Stimulated activated CD4-positive, alpha-beta T cell treated with anti-CD3 and anti-CD28 coated beads, TNF-alpha, amount 100 ng/mL, for 1 hour (primary cell): ENCODE measurements around the gene EIF4G1.

Experiments used
- DNase-seq, 3 donors: peaks; one replicate each; pipeline ENCODE4 v3.0.0-alpha.2; 2020; ENCODE audit warnings: low read depth in 3 of 3, low spot score in 1 of 3

Gene EIF4G1

DNA sequence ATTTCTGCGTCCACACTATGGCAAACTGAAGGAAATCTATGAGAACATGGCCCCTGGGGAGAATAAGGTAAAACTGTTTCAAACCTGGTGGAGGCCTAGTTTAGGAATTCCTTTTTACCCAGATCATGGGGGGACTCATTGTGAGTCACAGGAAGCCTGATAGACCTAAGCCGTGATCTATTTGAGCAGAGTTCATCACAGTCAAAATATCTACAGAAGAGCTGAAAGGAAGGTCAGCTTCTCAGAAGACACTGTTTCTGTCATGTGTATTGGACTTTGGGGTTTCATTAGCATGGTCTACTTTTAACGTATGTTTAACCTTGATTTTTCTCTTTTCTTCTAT is 14.1 kb upstream of the EIF4G1 start:
- no peak for DNase-seq

DNA sequence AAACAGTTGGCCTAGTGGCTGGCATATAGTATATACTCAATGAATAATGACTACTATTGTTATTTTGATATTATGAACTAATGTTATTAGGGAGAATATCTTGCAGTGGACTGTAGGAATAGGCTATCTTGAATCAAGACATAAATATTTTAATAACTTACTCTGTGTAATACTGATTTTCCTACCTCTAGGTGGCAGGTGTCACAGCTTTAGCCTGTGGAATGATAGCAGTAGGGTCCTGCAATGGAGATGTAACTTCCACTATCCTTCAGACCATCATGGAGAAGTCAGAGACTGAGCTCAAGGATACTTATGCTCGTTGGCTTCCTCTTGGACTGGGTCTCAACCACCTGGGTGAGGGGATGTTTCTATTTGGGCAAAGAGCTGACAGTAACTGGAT is 8.8 kb upstream of the EIF4G1 start:
- no peak for DNase-seq

DNA sequence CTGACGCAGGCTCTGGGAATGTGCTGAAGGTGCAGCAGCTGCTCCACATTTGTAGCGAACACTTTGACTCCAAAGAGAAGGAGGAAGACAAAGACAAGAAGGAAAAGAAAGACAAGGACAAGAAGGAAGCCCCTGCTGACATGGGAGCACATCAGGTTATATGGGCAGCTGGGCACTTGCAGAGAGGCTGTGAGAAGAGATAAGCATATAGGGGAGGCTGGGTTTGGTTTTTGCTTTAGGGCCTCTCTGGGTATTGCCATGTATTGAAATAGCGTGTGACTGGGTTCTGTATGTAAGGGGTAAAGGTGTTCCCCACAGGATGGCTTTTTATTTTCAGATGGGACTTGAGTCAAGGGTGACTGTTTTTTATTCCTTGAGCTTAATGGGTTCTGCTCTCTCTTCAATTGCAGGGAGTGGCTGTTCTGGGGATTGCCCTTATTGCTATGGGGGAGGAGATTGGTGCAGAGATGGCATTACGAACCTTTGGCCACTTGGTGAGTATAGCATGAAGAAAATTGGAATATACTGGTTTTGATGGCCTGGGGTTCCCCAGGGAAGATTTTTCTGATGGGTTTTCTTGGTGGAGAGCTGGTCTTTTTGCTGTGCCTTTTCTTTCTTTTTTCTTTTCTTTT is 7.9 kb upstream of the EIF4G1 start:
- no peak for DNase-seq

DNA sequence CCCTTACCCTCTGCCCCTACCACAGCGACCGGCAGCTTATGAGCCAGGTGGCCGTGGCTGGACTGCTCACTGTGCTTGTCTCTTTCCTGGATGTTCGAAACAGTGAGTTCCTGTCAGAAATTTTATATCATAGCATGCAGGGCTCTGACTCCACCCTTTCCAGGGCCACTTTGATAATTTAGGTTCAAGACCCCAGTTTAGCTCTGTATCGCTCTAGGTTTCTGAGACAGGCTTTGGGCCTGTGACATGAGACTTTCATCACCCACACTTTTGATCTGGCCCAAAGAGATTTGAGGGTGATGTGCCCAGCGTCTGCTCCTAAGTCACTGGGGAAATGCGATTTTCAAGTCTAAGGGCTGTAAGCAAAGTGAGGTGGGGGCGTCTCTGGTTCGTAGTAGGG is 6.5 kb upstream of the EIF4G1 start:
- no peak for DNase-seq

DNA sequence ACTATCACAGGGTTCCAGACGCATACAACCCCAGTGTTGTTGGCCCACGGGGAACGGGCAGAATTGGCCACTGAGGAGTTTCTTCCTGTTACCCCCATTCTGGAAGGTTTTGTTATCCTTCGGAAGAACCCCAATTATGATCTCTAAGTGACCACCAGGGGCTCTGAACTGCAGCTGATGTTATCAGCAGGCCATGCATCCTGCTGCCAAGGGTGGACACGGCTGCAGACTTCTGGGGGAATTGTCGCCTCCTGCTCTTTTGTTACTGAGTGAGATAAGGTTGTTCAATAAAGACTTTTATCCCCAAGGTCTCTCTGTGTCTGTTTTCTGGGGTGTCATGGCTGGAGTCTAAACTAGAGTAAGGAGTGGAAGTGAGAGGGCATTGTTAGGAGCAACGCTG is 5.7 kb upstream of the EIF4G1 start:
- no peak for DNase-seq

DNA sequence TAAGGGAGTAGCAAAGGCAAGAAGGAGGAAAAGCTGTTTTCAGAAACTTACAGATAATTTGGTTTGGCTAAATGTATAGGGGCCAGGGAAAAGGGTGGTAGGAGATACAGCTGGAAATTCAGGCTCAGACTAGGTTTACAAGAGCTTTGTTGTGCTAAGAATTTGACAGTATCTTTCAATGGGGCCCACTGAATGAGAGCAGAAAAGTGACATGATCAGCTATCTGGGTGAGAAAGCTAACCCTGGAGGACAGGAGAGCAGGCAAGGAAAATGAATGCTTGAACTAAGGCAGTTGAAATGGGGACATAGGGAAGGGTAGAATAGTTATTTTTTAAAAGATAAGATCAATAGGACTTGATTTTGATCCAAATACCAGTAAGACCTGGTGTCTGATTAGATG is 2.8 kb upstream of the EIF4G1 start:
- no peak for DNase-seq

DNA sequence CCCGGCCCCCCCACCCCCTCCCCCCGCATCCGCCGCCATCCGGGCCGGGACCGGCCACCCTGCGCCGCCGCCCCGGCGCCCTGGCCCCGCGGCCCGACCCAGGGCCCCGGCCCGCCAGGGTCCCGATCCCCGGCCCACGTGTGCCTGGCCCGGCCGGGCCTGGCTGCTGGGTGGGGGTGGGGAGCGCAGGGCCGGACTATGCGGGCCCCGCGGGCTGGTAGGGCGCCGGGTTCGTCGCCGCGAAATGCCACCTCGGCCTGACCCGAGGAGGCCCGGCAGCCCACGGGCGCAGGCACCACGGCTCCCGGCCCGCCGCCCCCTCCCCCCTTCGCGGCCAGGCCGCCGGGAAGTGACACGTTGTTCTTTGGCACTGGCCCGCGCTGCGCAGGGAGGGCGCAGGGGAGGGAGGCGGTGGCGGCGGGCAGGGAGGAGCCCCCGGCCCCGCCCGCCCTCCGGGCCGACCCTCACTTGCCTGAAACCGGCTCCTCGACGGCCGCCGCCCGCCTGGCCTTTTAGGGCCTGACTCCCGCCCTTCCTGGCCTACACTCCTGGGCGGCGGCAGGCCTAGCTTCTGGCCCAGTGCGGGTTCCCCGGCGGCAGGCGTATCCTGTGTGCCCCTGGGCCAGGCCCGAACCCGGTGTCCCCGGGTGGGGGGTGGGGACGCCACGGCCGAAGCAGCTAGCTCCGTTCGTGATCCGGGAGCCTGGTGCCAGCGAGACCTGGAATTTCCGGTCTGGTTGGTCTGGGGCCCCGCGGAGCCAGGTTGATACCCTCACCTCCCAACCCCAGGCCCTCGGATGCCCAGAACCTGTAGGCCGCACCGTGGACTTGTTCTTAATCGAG is 515 bp downstream of the EIF4G1 start:
- peak in 1 of 3 donors; percentile 50 for DNase-seq

DNA sequence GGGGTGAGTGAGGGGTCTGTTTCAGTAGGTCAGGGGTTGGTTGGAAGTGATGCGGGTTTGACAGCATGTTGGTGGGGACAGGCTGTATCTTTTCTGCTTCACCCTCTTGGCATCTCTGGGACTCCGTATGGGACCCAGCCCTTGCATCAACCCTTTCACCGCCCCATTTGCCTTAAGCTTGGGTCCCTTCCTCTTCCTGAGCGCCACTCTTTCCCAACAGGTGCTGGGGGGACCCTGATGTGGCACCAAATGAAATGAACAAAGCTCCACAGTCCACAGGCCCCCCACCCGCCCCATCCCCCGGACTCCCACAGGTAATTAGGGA is 1.1 kb downstream of the EIF4G1 start:
- no peak for DNase-seq

DNA sequence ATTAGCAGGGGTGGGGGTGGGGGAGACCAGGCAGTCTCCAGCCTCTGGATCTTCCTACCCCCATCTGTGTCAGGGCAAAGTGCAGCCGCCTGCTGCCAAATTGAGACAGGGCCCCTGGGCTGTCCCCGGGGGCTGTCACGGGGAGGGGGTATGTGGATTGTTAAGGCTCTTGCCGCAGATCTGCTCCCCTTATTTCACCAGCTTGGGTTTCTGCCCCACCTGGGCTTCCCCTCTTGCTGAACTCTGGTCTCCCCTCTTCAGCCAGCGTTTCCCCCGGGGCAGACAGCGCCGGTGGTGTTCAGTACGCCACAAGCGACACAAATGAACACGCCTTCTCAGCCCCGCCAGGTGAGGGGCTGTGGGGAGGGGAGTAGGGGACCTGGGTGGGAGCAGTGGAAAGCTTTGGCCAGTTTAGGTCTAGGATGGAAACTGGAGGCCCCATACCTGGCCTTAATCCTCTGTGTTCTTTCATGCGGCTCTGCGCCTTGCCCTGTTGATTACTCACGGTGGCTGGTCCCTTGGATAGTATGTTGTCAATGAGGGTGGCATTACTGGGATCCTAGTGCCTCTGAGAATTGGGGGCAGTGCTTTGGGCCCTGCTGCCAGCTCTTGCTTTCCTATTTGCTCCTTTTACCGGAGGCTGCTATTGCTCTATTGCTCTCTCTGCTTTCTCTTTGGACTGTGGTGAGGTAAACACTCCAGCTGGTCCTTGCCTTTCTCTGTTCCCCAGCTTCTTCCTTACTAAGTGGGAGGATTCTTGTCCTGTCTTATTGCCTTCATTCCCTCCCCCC is 1.7 kb downstream of the EIF4G1 start:
- no peak for DNase-seq

DNA sequence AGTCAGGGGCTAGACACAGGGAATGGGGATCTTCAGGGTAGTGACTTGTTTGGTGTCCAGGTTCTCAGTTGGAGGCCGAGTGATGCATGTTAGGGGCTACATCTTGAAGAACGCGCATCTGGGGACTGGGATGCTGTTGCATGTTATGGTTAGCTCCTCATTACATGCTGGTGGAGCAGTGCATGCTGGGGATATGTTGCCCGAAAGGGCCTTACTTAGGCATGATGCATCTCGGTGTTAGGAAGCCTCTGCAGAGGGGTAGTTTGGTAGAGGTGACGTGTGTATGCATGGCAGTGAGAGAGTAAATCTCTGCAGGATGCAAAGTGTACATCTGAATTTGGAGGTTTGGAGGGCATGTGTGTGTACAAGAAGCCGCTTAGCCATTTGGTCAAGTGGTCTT is 2.4 kb downstream of the EIF4G1 start:
- DNase-seq: no peak

DNA sequence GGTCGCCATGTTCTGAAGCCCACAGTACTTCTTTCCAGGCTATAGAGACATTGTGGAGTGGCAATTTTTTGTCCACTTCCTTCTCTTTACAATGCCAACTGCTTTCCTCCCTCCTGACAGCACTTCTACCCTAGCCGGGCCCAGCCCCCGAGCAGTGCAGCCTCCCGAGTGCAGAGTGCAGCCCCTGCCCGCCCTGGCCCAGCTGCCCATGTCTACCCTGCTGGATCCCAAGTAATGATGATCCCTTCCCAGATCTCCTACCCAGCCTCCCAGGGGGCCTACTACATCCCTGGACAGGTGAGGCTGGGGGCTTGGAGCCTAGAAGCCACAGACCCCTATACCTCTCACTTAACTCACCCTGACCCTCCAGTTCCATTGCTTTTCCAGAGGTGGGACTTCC is 2.8 kb downstream of the EIF4G1 start:
- DNase-seq: no peak

DNA sequence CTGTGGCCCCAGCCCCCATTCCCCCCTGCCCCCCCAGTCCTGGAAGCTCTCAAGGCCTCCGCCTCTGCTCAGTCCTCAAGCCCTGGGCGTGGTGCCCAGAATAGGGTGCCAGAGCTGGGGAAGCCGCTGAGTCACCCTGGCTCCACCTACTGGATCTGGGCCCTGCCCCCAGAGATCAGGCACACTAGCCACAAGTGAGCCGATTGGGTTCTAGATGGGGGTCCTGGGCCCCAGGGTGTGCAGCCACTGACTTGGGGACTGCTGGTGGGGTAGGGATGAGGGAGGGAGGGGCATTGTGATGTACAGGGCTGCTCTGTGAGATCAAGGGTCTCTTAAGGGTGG is 5.7 kb downstream of the EIF4G1 start:
- no peak for DNase-seq

DNA sequence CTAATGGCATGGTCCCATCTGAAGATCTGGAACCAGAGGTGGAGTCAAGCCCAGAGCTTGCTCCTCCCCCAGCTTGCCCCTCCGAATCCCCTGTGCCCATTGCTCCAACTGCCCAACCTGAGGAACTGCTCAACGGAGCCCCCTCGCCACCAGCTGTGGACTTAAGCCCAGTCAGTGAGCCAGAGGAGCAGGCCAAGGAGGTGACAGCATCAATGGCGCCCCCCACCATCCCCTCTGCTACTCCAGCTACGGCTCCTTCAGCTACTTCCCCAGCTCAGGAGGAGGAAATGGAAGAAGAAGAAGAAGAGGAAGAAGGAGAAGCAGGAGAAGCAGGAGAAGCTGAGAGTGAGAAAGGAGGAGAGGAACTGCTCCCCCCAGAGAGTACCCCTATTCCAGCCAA is 7.3 kb downstream of the EIF4G1 start:
- DNase-seq: no peak

DNA sequence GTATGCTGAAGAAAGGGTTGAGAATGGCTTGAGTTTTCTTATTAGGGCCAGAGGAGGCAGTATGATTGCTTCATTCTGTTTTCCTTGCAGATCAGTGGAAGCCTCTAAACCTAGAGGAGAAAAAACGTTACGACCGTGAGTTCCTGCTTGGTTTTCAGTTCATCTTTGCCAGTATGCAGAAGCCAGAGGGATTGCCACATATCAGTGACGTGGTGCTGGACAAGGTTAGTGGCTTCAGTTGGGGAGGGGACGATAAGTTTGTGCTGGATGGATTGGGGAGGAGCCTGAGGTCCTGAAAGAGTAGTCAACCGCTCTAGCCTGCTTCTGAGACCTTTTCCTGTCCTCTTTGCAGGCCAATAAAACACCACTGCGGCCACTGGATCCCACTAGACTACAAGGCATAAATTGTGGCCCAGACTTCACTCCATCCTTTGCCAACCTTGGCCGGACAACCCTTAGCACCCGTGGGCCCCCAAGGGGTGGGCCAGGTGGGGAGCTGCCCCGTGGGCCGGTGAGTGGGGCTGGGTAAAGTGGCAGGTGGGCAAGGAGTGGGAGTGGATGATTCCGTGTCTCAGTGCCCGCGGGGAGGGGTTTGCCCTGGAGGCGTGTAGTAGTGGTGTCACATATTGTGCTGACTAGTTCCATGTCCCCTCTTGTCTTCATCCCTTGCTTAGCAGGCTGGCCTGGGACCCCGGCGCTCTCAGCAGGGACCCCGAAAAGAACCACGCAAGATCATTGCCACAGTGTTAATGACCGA is 8.5 kb downstream of the EIF4G1 start:
- no peak for DNase-seq

DNA sequence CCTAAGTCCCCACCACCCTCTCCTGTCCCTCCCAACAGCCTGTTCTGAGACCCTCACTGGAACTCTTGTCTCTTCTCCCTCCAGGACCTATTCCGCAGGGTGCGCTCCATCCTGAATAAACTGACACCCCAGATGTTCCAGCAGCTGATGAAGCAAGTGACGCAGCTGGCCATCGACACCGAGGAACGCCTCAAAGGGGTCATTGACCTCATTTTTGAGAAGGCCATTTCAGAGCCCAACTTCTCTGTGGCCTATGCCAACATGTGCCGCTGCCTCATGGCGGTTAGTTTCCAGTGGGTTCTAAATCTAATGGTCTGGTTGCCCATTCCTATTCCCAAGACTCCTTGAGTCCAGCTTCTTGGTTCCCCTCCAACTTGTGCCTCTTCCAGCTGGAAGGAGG is 9.3 kb downstream of the EIF4G1 start:
- DNase-seq: no peak

DNA sequence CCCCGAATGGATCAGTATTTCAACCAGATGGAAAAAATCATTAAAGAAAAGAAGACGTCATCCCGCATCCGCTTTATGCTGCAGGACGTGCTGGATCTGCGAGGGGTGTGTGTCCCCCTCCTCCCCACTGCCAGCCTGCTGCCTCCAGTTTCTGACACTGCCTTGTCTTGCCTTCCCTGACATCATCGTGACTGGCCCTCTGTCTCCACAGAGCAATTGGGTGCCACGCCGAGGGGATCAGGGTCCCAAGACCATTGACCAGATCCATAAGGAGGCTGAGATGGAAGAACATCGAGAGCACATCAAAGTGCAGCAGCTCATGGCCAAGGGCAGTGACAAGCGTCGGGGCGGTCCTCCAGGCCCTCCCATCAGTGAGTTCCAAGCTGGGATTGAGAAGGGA is 10.9 kb downstream of the EIF4G1 start:
- no peak for DNase-seq

DNA sequence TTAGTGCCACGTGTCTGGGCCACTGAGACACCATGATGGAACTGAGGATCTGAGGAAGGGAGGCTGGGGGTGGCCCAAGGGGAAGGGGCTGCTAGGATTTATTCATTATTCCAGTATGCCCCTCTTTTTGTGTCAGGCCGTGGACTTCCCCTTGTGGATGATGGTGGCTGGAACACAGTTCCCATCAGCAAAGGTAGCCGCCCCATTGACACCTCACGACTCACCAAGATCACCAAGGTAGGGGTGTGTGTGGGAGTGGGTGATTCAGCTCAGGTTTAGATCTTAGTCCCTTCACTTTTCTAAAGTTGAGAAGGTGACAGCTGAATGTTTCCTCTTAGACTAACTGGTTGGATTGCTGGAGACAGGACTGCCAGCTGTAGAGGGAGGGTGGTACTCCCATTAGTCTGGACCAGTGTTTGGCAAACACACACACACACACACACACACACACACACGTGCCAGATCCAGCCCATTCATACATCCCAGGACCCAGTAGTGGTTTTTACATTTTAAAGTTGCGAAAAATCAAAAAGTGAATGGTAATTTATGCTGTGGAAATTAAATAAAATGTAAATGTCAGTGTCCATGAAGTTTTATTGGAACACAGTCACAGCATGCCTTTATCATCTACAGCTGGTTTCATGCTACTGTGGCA is 11.4 kb downstream of the EIF4G1 start:
- no peak for DNase-seq

DNA sequence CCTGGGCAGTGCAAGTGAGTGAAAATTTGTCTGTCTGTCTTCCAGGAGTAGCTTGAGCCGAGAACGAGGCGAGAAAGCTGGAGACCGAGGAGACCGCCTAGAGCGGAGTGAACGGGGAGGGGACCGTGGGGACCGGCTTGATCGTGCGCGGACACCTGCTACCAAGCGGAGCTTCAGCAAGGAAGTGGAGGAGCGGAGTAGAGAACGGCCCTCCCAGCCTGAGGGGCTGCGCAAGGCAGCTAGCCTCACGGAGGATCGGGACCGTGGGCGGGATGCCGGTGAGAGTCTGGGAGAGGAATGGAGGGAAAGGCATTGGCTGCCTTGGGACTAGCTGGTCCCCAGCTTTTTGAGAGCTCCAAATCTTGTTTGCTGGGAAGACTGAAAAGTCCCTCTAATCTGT is 12.8 kb downstream of the EIF4G1 start:
- DNase-seq: no peak

DNA sequence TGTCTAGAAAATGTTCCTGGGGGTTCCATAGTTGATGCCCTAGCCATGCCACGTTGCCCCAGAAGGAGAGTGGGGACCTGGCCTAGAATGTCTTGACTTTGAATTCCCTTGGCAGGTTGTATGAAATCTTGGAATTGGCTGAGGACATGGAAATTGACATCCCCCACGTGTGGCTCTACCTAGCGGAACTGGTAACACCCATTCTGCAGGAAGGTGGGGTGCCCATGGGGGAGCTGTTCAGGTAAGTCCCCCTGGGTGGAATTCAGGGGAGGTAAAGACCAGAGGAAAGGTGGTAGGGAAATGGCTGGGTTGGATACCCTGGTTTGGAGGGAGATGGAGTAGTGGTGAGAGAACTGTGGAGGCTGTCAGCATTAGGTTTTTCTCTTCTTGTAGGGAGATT is 14.1 kb downstream of the EIF4G1 start:
- no peak for DNase-seq

DNA sequence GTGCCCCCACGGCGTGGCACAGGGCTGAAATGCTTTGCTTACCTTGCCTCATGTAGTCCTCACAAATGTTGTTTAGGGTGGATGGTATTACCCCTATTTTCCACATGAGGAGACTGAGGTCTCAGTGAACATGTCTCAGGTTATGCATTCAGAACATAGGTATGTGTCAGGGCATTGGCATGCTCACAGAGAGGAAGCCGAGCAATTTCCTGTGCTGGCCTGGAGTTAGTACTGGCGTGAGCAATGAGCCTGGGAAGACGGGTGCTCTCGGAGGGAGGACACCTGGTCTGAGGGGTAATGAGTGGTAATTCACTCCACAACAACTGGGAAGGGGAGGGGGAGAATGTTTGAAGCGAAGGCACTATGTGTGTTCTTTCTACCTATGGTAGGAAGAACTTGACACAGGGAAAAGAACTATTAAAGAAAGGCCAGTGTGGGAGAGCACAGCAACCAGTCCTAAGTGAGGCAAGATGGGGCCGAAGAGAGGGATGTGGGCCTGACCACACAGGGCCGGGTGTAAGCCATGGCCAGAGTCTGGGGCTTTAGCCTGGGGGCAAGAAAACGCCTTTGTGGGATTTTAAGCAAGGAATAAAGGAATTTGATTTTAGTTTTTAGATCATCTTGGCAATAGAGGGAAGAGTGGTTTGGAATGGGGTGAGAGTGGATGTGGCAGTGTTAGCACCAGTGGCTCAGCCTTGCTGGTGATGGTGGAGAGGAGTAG is 18.1 kb downstream of the EIF4G1 start:
- DNase-seq: no peak

DNA sequence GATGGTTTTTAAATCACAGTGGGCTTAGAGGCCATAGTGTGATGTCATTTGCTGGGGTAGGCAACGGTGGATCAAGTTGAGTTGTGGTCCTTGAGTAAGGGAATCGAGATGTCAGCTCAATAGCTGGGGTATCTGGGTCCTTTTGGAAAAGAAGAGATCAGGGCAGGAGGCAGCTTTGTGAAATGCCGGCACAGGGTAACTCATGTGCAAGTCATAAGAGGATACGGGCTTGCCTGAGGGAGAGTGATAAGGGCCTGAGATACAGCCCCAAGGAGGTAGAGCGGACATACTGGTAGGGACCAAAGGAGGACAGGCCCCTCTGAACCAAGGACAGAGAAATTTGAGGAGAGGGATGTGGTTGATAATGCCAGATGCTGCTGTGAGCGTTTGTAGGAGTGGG is 18.8 kb downstream of the EIF4G1 start:
- DNase-seq: no peak
